Activated CD4-positive, alpha-beta T cell treated with anti-CD3 and anti-CD28 coated beads, Interleukin-2, amount 50 U/mL, for 24 hours (primary cell): ENCODE measurements around the gene SLC6A2.

Experiments
- DNase-seq, 2 donors: peaks; one replicate each; pipeline ENCODE4 v3.0.0-alpha.2; 2020; ENCODE audit warnings: low read depth in 1 of 2, low spot score in 1 of 2

Gene SLC6A2

DNA sequence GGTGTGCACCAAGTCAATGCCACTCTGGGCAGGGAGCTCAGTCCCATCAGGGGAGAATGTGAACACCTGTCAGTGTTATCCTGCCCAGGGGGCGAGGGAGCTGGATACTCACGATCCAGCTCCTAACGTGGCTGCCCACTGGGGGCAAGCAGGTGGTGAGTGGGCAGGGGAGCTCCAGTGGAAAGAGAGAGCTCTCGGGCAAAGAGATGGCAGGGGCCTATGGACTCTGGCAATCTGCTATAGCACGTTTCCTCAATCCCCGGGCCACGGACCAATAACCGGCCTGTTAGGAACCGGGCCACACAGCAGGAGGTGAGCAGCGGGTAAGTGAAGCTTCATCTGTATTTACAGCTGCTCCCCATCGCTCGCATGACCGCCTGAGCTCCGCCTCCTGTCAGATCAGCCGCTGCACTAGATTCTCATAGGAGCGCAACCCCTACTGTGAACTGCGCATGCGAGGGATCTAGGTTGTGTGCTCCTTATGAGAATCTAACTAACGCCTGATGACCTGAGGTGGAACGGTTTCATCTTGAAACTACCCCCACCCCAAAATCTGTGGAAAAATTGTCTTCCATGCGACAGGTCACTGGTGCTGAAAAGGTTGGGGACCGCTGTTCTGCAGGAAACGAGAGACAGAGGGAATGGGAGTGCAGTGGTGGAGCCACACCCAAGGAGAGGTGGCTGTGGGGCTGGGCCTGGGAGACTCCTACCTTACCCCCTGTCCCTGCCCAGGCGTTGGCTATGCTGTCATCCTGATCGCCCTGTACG lies 15.6 kb downstream of the SLC6A2 start:
- DNase-seq = no peak

DNA sequence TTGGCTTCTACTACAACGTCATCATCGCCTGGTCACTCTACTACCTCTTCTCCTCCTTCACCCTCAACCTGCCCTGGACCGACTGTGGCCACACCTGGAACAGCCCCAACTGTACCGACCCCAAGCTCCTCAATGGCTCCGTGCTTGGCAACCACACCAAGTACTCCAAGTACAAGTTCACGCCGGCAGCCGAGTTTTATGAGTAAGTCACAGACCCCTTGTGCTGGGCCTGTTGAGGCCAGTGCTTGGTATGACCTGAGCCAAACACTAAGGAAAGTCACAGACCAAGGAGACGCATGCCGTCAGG lies 16.1 kb downstream of the SLC6A2 start:
- DNase-seq = no peak

DNA sequence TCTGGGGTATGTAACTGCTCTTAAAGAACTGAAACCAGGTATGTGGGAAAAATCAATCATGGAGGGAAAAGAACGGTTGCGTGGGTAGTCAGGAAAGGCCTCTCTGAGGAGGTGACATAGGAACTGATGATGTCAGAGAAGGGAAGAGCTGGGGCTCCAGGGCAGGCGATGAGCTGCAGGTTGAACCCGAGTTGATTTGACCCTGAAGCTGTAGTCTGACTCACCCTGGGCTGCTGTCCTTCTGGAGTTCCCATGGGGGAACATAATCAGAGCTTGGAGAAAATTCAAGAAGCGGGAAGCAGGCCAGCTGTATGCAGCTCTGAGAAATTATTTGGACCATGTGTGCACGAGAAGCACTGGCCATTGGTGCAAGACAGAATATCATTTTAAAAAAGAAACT lies 16.7 kb downstream of the SLC6A2 start:
- DNase-seq = no peak

DNA sequence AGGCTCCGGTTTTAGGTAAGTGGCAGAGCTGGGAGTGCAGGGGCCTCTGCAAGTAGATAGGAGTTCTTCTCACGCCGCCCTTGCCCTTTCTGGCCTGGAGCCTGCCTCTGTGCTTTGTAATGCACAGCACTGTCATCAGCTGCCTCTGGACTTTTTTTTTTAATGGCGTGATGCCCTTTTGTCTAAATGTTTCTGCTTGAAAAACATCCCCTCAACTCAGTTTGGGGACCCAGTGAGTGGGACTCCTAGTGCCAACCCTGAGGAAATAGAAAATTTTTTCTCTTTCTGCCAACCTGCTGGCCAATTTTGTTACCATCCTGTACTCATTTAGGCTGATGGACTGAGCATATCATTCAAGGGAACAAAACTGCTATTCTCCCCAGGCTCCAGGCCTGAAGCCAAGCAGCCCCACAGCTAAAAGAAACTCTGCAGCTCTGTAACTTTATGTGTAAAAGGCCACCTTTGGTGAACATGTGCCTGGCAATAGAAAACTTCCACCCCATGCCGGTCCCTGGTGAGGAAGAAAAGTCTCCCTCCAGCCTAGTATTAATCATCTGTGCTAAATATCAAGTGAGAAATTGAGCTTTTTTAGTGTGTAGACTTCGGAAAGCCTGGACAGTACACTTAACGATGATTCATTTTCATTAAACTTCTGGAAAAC lies 22.5 kb downstream of the SLC6A2 start:
- no peak for DNase-seq

DNA sequence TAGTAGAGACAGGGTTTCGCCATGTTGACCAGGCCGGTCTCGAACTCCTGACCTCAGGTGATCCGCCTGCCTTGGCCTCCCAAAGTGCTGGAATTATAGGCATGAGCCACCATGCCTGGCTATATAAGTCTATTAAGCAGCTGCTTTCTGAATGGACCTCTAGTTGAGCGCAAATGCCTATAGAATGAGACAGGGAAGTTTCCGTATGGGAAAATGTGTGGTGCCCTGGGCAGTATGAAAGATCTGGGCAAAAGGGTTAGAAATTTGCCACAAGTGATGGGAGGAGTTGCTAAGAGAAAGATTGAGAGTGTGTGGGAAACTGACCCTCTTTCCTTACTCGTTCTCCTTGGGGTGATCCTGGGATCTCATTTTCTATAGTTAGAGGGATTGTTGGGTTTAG lies 26.3 kb downstream of the SLC6A2 start:
- no peak for DNase-seq

DNA sequence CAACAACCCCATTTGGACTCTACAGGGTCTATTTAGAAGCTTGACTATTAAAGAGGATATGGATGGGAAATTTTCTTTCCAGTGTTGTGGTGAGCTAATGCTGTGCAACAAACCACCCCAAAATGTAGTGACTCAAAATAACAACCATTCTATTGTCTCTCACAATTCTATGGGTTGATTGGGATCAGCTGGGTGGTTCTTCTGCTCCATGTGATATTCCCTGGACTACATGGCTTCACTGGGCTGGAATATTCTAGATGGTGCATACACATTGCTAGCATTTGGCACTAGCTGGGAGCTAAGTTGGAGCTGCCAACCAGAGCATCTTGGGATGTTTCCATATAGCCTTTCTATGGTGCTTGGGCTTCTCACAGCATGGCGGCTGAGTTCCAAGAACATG lies 30.2 kb downstream of the SLC6A2 start:
- DNase-seq = no peak

DNA sequence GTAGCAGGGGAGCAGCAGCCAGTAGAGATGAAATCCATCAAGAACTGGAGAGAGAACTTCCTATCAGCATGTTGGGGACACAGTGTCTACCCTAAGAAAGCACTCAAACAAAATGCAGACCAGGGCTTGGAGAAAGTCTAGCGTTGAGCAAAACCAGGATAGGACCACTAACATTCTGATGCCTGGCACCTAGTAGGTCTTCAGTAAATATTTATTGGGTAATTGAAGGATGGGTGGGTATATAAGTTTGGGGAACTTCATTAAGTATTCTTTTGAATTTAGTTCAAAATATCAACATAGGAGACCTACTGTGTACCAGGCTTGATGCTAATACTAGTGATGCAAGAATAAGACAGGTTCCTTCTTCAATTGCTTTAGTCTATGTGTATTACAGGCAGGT lies 30.9 kb downstream of the SLC6A2 start:
- no peak for DNase-seq

DNA sequence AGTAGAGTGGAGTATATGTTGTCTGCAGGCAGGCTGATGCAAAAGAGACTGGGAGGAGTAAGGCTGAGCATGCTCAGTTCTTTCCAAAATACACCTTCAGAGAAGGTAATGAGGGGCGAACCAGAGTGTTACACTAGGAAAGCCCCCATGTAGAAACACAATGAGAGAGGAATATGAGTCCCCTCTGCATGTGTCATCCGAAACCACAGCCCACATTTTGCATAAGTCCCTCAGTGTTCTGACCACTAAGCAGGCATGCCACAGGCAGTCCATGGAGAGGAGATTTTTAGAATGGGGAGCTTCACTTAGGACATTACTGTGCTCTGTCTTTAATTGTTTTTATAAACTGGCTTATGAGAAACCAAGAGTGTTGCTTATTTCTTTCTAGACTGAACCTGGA lies 32.0 kb downstream of the SLC6A2 start:
- DNase-seq = no peak

DNA sequence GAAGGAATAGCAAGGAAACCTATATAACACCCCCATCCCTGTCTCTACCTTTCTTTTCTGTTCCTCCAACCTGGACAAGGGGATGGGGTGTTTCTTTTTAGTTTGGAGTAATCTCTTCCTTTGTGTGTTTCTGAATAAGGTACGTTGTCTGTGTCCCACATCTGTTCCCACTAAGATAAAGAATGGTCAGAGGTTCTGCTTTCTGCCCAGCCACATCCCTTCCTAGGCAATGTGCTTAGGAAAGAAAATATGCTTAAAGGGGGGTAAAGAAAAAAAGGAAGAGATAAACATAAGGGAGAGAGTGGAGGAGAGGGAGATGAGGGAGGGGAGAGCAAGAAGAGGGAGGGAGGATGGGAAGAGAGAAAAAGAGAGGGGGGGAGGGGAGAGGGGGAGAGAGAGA lies 35.1 kb downstream of the SLC6A2 start:
- DNase-seq = no peak

DNA sequence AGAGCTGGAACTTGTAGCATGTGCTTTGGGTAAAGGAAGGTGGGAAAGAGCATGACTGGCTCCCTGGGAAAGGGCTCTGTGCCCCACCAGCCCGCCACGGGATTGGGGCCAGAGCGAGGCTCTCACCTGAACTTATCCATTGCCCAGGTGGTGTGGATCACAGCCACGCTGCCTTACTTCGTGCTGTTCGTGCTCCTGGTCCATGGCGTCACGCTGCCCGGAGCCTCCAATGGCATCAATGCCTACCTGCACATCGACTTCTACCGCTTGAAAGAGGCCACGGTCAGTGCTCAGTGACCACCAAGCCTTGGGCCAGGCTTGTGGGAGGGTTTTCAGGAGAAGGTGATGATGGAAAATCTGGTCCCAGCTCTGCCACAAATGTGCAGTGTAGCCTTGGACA lies 36.0 kb downstream of the SLC6A2 start:
- DNase-seq = no peak

DNA sequence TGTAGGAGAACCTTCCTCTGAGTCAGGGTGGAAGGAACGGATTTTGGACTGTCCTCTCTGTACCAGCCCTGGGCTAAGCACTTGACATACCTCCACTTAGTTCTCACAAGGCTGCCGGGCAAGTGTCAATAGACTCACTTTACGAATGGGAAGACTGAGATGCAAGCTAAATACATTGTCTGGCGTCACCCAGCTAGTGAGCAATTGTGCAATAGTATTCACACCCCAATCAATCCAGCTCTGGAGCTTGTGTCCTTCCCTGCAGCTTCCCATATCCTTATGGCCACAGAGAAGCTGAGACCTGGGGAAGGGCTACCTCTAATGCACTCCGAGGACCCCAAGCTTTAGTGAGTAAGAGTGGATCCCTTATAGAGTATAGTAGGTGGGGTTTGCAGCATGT lies 39.8 kb downstream of the SLC6A2 start:
- no peak for DNase-seq

DNA sequence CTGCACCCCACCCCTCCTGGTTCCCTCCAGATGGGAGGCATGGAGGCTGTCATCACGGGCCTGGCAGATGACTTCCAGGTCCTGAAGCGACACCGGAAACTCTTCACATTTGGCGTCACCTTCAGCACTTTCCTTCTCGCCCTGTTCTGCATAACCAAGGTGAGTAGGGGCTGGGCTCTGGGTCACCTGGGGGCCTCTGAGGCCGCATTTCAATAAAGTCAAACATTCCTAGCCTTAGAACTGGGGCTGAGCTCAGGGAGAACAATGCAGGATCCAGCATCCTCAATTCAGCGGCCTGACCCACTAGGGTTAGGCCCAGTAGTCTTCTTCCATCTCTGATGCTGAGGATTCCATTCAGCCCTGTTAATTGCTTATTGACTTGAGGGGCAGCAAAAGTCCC lies 42.1 kb downstream of the SLC6A2 start:
- no peak for DNase-seq

DNA sequence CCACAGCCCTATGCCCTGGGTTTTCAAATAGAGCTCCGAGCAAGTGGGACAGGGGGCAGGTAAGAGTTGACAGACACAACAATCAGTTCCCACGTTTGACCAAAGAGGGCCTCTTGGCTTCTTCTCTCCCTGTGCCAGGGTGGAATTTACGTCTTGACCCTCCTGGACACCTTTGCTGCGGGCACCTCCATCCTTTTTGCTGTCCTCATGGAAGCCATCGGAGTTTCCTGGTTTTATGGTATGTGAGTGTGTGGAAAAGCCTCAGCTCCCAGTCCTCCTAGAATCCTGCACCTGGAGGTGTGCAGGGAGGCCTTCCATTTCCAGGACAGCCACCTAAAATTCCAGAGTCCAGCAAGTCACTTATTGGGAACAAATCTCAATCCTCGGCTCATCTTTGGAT lies 42.5 kb downstream of the SLC6A2 start:
- no peak for DNase-seq

DNA sequence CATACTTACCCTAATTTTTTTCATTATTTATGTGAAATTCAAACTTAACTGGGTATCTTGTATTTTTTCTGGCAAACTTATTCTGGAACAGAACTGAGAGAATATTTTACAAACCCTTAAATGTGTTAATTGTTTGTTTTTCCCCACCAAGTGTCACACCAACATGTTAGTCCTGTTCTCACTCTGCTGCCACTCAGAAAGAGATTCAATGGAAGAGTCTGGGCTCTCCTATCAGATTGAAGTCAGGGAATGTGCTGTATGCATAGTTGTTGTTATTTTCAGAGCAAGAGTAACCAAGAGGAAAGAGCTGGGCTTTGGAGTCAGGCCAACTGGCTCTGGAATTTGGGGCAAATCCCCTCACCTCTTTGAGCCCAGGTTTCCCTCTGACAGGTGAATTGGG lies 43.2 kb downstream of the SLC6A2 start:
- no peak for DNase-seq

DNA sequence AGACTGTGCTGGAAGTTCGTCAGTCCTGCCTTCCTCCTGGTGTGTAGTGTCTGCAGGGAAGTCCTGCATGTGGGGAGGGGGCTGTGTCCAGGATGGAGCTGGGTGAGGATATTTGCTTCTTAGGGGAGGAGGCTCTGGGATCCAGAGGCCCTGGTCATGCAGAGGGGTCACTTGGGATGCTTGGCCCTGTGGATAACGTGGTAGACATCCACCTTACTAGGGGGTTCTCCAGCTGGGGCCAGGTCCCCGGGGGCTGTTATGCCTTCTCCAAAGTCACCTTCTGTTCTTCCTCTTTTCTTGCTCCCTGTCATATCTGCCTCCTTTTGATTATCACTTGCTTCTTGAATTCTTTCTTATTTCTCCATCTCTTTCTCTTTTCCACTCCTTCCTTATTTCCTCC lies 43.8 kb downstream of the SLC6A2 start:
- no peak for DNase-seq

DNA sequence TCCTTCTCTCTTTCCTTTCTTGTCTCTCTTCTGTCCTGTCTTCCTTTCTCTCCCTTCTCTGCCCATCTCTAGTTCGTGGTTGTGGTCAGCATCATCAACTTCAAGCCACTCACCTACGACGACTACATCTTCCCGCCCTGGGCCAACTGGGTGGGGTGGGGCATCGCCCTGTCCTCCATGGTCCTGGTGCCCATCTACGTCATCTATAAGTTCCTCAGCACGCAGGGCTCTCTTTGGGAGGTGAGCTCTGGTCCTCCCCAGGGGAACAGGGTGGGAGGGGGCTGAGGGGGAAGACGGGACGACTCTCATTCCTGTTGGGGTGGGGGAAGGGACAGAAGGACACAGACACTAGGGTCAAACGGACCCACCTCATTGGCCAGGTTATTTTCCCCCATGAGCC lies 44.3 kb downstream of the SLC6A2 start:
- no peak for DNase-seq

DNA sequence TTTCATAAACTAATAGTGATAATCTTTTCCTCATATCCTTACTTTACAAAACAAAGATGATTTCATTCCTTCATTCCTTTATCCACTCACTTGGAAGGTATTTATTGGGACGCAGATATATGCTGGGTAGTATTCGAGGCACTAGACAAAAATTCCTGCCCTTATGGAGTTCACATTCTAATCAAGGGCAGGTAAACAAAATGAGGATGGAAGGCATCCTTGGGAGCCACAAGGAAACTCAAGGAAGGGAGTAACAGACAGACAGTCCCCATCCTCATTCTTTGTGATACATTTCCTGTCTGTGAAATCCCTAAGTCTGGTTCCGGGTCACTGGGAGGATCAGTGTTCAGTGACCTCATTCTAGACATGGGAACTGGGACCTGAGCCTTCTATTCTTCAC lies 45.2 kb downstream of the SLC6A2 start:
- no peak for DNase-seq

DNA sequence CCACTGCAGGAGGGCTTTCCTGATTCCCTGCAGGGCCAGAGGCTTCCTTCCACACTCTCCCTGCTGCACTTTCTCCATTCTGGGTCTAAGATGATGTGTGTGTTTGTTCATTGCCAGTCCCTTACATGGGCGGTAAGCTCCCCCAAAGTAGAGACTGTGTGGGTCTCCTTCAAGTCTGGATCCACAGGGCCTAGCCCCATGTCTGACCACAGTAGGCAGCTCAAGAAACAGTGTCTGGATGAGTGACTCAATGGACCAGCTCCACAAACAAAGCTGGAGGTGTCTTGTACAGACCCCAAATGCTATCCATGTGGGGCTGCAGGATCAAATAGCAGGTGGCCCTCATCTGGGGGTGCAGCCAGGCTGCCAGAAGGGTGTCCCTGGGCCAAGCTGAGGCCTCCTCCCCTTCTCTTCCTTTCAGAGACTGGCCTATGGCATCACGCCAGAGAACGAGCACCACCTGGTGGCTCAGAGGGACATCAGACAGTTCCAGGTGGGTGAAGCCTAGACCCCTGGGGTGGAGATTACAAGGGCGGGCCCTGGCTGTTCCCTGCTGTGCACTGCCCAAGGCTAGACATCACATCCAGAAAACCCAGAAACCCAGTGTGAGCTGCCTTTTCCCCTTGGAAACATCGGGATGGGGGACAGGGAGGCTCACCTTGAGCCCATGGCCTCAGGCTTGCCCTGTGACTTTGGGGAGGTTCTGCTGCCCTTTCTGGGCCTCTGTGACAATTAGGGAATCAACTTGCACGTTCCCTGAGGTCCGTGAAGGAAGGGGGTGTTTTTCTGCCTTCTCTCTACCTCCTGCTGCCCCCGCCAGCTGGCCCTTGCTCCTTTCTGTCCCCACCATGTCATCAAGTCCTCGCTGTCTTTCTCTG lies 45.9 kb downstream of the SLC6A2 start:
- DNase-seq = peak in 1 of 2 donors; percentile 18

DNA sequence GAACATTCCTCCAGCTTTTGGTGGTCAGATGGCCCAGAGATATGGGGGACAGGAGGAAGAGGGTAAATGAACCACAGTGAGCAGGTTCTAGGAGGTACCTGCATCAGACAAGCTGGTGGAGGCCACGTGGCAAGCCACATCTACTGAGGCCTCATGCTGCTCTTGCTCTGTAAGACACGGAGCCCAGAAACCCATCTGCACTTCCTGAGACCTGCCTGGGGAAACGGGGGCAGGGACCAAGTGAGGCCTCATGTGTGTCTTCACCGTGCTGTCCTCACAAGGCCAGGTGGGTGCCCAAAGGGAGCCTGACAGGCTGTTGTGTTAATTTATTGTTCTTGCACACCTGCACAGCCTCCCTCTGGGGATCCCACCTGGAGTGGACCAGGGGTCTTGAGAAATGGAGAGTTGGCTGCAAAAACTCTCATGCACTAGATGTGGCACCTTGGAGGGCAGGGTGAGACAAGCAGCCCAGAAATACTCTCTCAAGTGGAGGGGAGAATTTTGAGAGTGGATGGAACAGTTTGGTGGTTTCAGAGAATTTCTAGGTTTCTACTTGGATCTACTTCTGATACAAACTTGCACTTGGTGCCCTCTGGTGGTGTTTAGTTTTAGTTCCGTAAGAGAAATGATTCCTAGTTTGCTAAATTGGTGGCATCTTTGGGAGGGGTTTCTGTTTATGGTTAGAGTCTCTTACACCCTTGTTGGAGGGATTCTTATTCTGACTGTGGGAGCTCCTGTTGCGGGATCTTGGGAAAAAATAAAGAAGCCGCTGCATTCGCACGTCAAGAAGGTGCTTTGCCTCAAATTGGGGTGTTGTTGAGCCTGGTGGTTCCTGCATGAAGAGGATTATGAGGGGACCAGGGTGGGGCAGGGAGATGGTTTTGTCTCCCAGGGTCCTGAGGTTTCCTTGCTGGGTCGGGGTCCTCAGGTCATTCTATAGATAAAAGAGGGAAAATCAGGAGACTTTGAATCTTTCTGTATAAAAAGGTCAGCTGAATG lies 47.5 kb downstream of the SLC6A2 start:
- DNase-seq = no peak

DNA sequence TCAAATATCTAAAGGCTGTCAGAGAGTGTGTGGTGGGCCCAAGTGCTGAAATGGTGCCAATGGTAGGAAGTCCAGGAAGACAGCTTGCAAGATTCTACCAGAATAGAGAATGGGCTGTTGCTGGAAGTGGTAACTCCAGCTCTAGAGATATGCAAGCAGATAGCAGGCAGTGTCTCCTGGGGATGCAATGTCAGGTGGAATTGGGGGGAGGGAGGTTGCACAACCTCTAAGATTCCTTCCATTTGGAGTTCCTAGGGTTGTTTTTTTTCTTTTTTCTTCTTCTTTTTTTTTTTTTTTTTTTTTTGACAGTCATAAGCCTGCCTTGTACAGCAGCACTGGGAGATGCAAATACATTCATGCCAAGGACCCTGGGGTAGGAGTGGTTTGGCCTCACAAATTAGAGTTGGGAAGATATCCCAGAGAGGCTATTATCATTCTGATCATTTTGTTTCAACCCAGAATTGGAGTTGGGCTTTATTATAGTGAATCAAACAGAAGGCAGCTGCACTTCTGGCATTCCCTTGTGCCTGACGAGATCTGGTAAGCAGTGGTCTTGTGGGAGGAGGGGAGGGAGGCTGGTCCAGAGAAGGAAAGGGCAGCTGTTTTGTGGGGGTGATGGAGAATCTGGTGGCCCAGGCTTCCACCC lies 51.1 kb downstream of the SLC6A2 start:
- DNase-seq = no peak

DNA sequence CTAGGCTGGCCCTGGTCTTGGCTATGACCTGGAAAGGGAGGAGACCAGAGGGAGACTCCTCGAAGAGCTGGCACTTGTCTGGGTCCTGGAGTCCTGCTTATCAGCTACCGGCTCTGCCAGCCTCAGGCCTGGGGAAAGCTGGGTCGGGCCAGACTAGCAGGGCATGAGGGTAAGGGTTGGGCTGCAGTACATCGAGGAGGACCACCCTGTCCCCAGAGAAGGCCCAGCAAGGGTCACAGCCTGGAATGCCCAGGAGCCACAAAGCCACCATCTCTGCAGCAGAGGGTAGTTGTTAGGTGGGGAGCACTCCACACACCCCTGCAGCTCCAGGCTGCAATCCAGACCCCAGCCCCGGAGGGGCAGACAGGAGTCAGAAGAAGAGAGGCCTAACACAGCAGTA lies 54.0 kb downstream of the SLC6A2 start:
- DNase-seq = no peak
